Fibroblast of mammary gland (primary cell): ENCODE measurements around the gene TMEM232.
A peak's percentile ranks its signal among the peaks of the same experiment; 100 is the strongest.
"Not testable (repeated sequence)": the region's sequence is repeated elsewhere in the genome, so short reads cannot be mapped to it uniquely, and the experiment has no call there.

ENCODE experiments used
- DNase-seq: peaks from one replicate; pipeline ENCODE4 v3.0.0-alpha.2; 2010; ENCODE audit warnings: low read depth
- H3K4me3 ChIP-seq: 2 replicates; pipeline ENCODE4 v1.5.1; 2011; ENCODE audit warnings: low read depth, mild to moderate bottlenecking, low read length, moderate library complexity; ENCODE audit not compliant: control insufficient read depth
- TF ChIP-seq, protein P1 (sequence below): conservative IDR thresholded peaks from 2 replicates; pipeline ENCODE4 v1.5.1; 2011; ENCODE audit warnings: low read depth, low read length, inconsistent platforms; ENCODE audit not compliant: control insufficient read depth, insufficient read depth

Gene TMEM232

DNA sequence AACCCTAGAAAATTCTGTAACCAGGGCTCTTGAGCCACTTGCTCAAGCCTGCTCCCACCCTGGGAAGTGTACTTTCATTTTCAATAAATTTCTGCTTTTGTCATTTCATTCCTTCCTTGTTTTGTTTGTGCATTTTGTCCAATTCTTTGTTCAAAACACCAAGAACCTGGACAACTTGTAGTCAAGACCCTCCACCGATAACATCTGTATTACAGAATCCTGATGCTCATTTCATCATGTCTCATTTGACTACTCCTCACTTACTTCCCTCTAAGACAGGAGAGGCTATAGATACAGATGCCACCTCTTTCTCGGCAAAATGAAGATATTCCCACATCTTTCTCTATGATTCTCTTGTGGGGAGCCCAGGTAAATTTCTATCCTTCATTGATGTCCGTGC, 183.5 kb downstream of the TMEM232 start:
- no peak for DNase-seq
- TF ChIP-seq, protein P1, sequence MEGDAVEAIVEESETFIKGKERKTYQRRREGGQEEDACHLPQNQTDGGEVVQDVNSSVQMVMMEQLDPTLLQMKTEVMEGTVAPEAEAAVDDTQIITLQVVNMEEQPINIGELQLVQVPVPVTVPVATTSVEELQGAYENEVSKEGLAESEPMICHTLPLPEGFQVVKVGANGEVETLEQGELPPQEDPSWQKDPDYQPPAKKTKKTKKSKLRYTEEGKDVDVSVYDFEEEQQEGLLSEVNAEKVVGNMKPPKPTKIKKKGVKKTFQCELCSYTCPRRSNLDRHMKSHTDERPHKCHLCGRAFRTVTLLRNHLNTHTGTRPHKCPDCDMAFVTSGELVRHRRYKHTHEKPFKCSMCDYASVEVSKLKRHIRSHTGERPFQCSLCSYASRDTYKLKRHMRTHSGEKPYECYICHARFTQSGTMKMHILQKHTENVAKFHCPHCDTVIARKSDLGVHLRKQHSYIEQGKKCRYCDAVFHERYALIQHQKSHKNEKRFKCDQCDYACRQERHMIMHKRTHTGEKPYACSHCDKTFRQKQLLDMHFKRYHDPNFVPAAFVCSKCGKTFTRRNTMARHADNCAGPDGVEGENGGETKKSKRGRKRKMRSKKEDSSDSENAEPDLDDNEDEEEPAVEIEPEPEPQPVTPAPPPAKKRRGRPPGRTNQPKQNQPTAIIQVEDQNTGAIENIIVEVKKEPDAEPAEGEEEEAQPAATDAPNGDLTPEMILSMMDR = no peak
- H3K4me3 ChIP-seq = no peak overlapping the region

DNA sequence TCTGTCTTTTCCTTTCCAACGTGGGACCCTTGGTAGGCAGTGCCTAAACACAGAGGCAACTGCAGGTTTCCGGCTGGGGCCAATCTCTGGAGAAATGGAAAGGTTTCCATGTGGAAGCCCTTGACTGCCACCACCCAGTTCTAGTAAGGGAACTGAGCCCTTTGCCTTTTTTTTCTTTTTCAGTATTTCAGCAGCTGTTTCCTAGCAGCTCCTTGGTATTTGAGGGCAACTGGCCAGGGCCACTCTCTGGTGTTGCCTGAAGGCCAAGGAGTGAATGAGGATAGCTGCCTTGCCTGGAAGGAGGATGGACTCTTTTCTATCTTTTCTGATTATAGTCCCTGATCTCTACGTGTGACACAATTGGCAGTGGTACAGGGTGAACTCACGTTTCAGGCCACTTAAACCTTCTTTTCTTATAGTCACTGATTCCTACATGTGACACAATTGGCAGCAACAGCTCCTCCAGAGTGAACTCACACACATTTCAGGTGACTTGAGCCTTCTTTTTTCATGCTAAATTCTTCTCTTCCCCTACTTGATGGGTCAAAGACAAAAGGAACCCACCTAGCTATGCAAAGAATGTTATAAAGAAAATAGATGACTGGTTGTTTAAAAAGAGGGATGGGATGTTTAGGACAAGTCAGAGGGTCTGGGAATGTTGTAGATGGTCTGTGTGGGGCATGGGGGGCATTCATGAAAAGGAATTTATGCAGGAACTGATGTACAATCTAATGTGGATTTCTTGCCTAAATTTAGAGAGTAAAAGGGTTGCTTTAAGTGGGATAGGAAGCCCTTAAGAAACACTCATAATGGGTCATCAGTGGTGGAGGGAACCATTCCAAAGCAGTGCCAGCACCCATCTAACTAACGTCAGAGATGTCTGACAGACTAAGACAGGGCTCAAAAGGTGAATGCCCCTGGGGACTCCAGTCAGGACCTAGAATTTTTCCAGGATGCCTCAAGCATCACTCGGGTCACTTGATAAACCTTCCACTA, 190.1 kb downstream of the TMEM232 start:
- DNase-seq = peak; percentile 3
- TF ChIP-seq, protein P1 = no peak
- no peak overlapping the region for H3K4me3 ChIP-seq

DNA sequence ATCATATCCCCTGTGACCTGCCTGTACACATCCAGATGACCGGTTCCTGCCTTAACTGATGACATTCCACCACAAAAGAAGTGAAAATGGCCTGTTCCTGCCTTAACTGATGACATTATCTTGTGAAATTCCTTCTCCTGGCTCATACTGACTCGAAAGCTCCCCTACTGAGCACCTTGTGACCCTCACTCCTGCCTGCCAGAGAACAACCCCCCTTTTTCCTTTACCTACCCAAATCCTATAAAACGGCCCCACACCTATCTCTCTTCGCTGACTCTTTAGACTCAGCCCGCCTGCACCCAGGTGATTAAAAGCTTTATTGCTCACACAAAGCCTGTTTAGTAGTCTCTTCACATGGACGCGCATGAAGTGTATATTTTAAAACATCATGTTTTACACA, 191.3 kb downstream of the TMEM232 start:
- not testable (repeated sequence) for DNase-seq, H3K4me3 ChIP-seq

DNA sequence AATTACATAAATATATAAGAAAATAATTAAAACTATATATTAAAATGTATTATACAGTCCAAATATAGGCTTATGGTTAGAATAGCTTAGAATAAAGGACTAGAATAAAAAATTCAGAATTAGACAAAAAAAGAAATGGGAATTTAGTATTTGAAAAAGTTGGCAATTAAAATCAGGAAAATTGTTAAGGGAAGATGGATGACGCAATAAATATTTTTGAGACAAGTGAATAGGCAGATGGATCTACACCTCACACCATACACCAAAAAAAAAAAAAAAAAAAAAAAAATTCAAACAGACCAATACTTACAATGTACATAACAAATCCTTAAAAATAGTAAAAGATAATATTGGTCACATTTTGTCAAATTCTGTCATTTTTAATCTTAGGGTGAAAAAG, 200.7 kb downstream of the TMEM232 start:
- DNase-seq = no peak
- H3K4me3 ChIP-seq = no peak overlapping the region
- TF ChIP-seq, protein P1 = no peak

DNA sequence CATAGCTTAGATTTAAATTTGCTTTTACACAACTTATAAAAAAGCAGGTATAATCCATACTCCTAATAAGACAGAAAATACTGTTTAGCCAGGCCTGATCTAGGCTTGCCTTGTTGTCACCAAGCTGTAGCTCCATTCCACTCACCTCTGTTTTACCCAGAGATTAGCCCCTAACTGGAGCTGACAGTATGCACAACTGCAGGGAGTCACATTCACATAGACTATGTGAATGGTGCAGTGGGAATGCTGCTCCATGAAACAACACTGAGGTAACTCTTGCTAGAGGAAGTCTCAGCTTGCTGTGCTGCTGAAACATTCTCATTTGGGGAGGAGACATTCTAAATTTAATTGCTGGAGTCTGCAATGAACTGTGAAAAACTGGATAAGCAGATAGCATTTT, 209.1 kb downstream of the TMEM232 start:
- no peak overlapping the region for H3K4me3 ChIP-seq
- DNase-seq = no peak
- TF ChIP-seq, protein P1 = no peak

DNA sequence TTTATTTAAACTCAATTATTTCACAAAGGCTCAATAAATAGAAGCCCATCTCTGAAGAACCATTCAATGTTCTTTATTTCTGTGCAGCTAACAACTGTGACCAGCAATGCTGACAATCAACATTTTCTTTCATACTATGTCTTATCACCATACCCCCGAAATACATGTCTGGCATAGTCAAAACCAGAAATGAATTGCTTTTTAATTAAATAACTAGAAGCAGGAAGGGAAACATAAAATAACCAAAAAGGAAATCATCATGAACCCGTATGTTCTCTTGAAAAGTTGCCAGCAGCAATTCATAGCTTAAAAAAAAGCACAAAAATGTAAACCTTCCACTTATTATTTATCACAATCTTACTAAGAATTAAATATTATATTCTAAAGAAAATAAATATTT, 212.4 kb downstream of the TMEM232 start:
- TF ChIP-seq, protein P1 = no peak
- DNase-seq = no peak
- H3K4me3 ChIP-seq = no peak overlapping the region

DNA sequence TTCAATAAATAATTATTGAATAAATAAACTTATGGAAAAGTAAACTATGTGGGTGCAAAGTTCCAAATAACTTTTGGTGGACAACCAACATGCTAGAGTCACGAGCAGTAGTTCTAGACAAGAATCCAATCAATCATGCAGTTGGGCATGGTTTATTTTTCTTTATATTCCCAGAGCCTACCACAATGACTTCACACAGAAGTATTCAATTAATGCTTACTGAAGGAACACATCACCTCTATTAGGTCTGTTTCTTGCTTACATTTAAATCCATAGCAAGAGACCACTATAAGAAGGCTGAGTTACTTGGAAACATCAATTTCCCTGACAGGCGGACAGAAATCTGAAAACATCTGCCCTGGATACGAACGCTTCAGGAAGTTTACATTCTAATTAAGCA, 214.2 kb downstream of the TMEM232 start:
- TF ChIP-seq, protein P1 = no peak
- DNase-seq = no peak
- no peak overlapping the region for H3K4me3 ChIP-seq
